ENCODE results near the gene CD2AP.

DNA sequence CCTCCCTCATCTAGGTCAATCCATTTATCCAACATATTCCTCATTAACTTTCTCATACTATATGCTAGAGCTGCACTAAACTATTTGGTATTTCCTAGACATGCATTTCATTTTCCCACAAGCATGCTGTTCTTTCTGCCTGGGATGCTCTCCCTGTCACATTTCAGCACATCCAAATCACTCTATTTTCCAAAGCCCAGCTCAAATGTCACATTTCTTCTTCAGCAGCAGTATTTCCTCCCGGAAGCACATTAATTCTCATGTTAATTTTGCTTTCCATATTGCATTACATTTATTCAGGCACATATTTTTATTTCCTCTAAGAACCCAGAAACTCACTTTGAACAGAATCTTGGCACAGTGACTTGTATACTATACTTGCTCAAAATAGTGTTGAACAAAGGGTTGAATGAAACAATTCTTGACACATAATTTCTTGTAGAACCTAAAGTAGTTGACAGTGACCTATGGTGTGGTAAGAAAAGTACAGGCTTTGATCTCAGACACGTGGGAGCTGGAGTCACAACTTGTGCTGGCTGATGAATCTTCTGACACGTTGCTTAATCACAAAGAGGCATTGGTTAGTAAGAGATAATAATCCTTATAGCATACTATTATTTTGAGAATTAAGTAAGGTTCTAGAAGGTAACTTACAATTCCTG lies 30.8 kb upstream of the CD2AP start:
- TF ChIP-seq, protein P1, sequence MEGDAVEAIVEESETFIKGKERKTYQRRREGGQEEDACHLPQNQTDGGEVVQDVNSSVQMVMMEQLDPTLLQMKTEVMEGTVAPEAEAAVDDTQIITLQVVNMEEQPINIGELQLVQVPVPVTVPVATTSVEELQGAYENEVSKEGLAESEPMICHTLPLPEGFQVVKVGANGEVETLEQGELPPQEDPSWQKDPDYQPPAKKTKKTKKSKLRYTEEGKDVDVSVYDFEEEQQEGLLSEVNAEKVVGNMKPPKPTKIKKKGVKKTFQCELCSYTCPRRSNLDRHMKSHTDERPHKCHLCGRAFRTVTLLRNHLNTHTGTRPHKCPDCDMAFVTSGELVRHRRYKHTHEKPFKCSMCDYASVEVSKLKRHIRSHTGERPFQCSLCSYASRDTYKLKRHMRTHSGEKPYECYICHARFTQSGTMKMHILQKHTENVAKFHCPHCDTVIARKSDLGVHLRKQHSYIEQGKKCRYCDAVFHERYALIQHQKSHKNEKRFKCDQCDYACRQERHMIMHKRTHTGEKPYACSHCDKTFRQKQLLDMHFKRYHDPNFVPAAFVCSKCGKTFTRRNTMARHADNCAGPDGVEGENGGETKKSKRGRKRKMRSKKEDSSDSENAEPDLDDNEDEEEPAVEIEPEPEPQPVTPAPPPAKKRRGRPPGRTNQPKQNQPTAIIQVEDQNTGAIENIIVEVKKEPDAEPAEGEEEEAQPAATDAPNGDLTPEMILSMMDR (IDR thresholded peaks at IDR 0.05), result no peak
- no peak for TF ChIP-seq EZH2 (IDR thresholded peaks at IDR 0.05; ENCODE audit: borderline replicate concordance, insufficient read depth, low read depth, low read length, poor library complexity, severe bottlenecking)

Data from B cell (primary cell).